B cell (primary cell): ENCODE results near the gene NKX2-3. TPM values are rescaled to one million over a fixed set of nuclear protein-coding genes. Genes with fewer than 3 reads are reported as not detected.

Source experiments
- ATAC-seq: fragments of 200-7000 bp; cut with Tn5 transposase; one replicate; pipeline ENCODE4 v1.10.0; 2021; ENCODE audit warnings: low read depth, mild to moderate bottlenecking, moderate number of reproducible peaks, moderate library complexity
- CTCF ChIA-PET: fragments of 350-600 bp; sonication (Branson Sonifier 250); formaldehyde crosslinking; loops from one replicate; lab custom pipeline; 2021; ENCODE audit warnings: antibody characterized with exemption, inconsistent platforms; lab: Charles Lee
- POLR2A ChIA-PET: fragments of 350-600 bp; sonication (Branson Sonifier 250); formaldehyde crosslinking; loops from one replicate; lab custom pipeline; 2021; ENCODE audit warnings: antibody characterized with exemption; lab: Charles Lee
- DNase-seq: peaks from one replicate; pipeline ENCODE4 v3.0.0; 2013
- H2AFZ ChIP-seq: 2 replicates; pipeline ENCODE4 v1.6.1; 2012; ENCODE audit warnings: mild to moderate bottlenecking, low read depth, low read length; ENCODE audit not compliant: insufficient read depth, poor library complexity, severe bottlenecking
- H3K27ac ChIP-seq, 2 donors: 1 replicate in 1 of 2; 2 replicates in 1 of 2; pipeline ENCODE4 v1.5.1; 2012 to 2013; ENCODE audit warnings: low read length in 2 of 2, mild to moderate bottlenecking in 2 of 2, moderate library complexity in 1 of 2
- H3K27me3 ChIP-seq, 4 experiments: fragments of 200-600 bp in 1 of 4; sonication (generic) in 1 of 4; replicated peaks in 1 of 4; 1 replicate in 2 of 4; 2 replicates in 2 of 4; pipeline versions ENCODE4 v1.6.1 to v1.7.0; 2013 to 2016; ENCODE audit warnings: low read length in 3 of 4, mild to moderate bottlenecking in 2 of 4, mixed read lengths in 1 of 4, moderate library complexity in 1 of 4; ENCODE audit not compliant: insufficient read depth in 4 of 4, control insufficient read depth in 3 of 4; ENCODE audit errors: control extremely low read depth in 1 of 4
- H3K36me3 ChIP-seq, 2 experiments: replicated peaks in 1 of 2; 1 replicate in 1 of 2; 2 replicates in 1 of 2; pipeline versions ENCODE4 v1.6.1 to v1.7.1; 2013; ENCODE audit warnings: low read length in 1 of 2; ENCODE audit not compliant: insufficient read depth in 2 of 2, control insufficient read depth in 1 of 2; ENCODE audit errors: control extremely low read depth in 1 of 2, extremely low read depth in 1 of 2
- H3K4me1 ChIP-seq, 2 donors: fragments of 200-600 bp in 1 of 2; sonication (generic) in 1 of 2; 1 replicate in 1 of 2; 2 replicates in 1 of 2; pipeline versions ENCODE4 v1.5.1 to v1.6.1; 2013 to 2017; ENCODE audit warnings: low read length in 2 of 2; ENCODE audit not compliant: control insufficient read depth in 2 of 2, insufficient read depth in 2 of 2
- H3K4me2 ChIP-seq: replicated peaks from 2 replicates; pipeline ENCODE3; 2012; ENCODE audit warnings: mild to moderate bottlenecking, low read depth, low read length; ENCODE audit not compliant: poor library complexity, severe bottlenecking
- H3K4me3 ChIP-seq, 5 experiments: fragments of 200-600 bp in 1 of 5; sonication (generic) in 1 of 5; 1 replicate in 3 of 5; 2 replicates in 2 of 5; pipeline versions ENCODE4 v1.5.1 to v1.7.0; 2011 to 2016; ENCODE audit warnings: low read length in 4 of 5, mild to moderate bottlenecking in 4 of 5, low read depth in 2 of 5, control low read depth in 1 of 5, moderate library complexity in 1 of 5; ENCODE audit not compliant: insufficient read depth in 1 of 5; ENCODE audit errors: control extremely low read depth in 1 of 5, extremely low read depth in 1 of 5
- H3K79me2 ChIP-seq: fragments of 200-600 bp; sonication (generic); one replicate; pipeline ENCODE4 v1.6.0; 2016; ENCODE audit warnings: low read length; ENCODE audit not compliant: control insufficient read depth, insufficient read depth
- H3K9ac ChIP-seq: fragments of 200-600 bp; sonication (generic); 2 replicates; pipeline ENCODE4 v1.6.1; 2017; ENCODE audit warnings: mild to moderate bottlenecking, low read length, moderate library complexity
- H3K9me3 ChIP-seq, 3 donors: one replicate each; pipeline versions ENCODE4 v1.6.1 to v1.7.1; 2013; ENCODE audit warnings: low read length in 2 of 3; ENCODE audit not compliant: control insufficient read depth in 2 of 3, insufficient read depth in 1 of 3; ENCODE audit errors: control extremely low read depth in 1 of 3
- H4K20me1 ChIP-seq: 2 replicates; pipeline ENCODE4 v1.6.0; 2012; ENCODE audit warnings: mild to moderate bottlenecking, low read length; ENCODE audit not compliant: insufficient read depth, control insufficient read depth, poor library complexity, severe bottlenecking
- H3K27ac Mint-ChIP-seq: one replicate; pipeline ENCODE4 v1.8.0; 2021; ENCODE audit warnings: mixed read lengths
- H3K27me3 Mint-ChIP-seq: one replicate; pipeline ENCODE4 v1.8.0; 2021; ENCODE audit warnings: mixed read lengths
- H3K4me1 Mint-ChIP-seq: one replicate; pipeline ENCODE4 v1.8.0; 2021; ENCODE audit warnings: mixed read lengths
- H3K4me3 Mint-ChIP-seq: one replicate; pipeline ENCODE4 v1.8.0; 2021; ENCODE audit warnings: mixed read lengths
- H3K9me3 Mint-ChIP-seq: one replicate; pipeline ENCODE4 v1.8.0; 2022; ENCODE audit warnings: mixed read lengths; ENCODE audit not compliant: insufficient read depth
- EZH2 ChIP-seq: IDR thresholded peaks from 2 replicates; pipeline ENCODE4 v1.6.1; 2012; ENCODE audit warnings: borderline replicate concordance, low read depth, mild to moderate bottlenecking, moderate library complexity, low read length; ENCODE audit not compliant: insufficient read depth, poor library complexity, severe bottlenecking
- WGBS: methylation state at CpG from one replicate; pipeline ENCODE4 v1.1.5; 2013; ENCODE audit warnings: missing lambda C conversion rate; ENCODE audit not compliant: insufficient coverage; 5-methylcytosine and 5-hydroxymethylcytosine counted together
- intact Hi-C: fragments of 100-400 bp; cut with micrococcal nuclease; formaldehyde crosslinking; loops from one replicate; pipeline ENCODE4 v1.10.0; 2022
- polyA plus RNA-seq: library from polyadenylated mRNA; depleted of rRNA; stranded (reverse); fragments of >200 nt; gene quantifications from 2 replicates; pipeline ENCODE4 v1.2.3, GENCODE V29; 2012
- total RNA-seq, 2 donors: library from RNA; stranded (reverse); fragments of 120-200 nt in 1 of 2; gene quantifications; 1 replicate in 1 of 2; 2 replicates in 1 of 2; pipeline versions ENCODE4 v1.2.3 to v1.2.4, GENCODE V29; 2013 to 2022
- TF ChIP-seq, protein P1 (sequence below): fragments of 200-600 bp; IDR thresholded peaks from one replicate; pipeline ENCODE4 v1.8.0; 2022; ENCODE audit warnings: antibody characterized with exemption, mild to moderate bottlenecking

Gene NKX2-3
- total and polyA plus RNA-seq, 2 donors (not counting 1 experiment from before 2014, with no cell fraction given), result not detected

DNA sequence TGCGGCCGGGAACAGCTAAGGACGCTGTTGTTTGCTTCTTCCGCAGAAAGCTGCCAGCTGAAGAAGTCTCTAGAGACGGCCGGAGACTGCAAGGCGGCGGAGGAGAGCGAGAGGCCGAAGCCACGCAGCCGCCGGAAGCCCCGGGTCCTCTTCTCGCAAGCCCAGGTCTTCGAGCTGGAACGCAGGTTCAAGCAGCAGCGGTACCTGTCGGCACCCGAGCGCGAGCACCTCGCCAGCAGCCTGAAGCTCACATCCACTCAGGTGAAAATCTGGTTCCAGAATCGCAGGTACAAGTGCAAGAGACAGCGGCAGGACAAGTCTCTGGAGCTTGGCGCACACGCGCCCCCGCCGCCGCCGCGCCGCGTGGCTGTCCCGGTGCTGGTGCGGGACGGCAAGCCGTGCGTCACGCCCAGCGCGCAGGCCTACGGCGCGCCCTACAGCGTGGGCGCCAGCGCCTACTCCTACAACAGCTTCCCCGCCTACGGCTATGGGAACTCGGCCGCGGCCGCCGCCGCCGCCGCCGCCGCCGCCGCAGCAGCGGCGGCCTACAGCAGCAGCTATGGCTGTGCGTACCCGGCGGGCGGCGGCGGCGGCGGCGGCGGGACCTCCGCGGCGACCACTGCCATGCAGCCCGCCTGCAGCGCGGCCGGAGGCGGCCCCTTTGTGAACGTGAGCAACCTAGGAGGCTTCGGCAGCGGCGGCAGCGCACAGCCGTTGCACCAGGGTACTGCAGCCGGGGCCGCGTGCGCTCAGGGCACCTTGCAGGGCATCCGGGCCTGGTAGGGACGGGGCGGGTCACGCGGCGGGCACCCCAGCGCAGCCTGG lies 2.4 kb downstream of the NKX2-3 start:
- H3K27ac ChIP-seq, result no peak overlapping the region
- H3K9ac ChIP-seq, result peak overlapping the region; percentile 56
- H4K20me1 ChIP-seq, result no peaks in the 10 kb centered on the region
- ATAC-seq, result peak; percentile 62
- peaks cover 0 to 96% (median 80%) of the 10 kb centered on the region in 4 experiments for H3K27me3 ChIP-seq
- WGBS, result 2% methylated on average over 100 of the region's 100 CpGs
- peak overlapping the region; percentile 50 for H2AFZ ChIP-seq
- ChIA-PET POLR2A (interaction anchor here (0.5 kb wide), 1 partner anchor 440 kb away, joined by 3 read pairs; no protein-coding TSS in a partner anchor), CTCF (interaction anchor here (1.2 kb wide), 2 partner anchors 9 to 26 kb away, joined by 3 to 4 read pairs; no protein-coding TSS in a partner anchor)
- H3K36me3 ChIP-seq, result no peaks in the 10 kb centered on the region
- peak overlapping the region; percentile 86 for H3K4me2 ChIP-seq
- no peak for TF ChIP-seq EZH2
- TF ChIP-seq, protein P1, sequence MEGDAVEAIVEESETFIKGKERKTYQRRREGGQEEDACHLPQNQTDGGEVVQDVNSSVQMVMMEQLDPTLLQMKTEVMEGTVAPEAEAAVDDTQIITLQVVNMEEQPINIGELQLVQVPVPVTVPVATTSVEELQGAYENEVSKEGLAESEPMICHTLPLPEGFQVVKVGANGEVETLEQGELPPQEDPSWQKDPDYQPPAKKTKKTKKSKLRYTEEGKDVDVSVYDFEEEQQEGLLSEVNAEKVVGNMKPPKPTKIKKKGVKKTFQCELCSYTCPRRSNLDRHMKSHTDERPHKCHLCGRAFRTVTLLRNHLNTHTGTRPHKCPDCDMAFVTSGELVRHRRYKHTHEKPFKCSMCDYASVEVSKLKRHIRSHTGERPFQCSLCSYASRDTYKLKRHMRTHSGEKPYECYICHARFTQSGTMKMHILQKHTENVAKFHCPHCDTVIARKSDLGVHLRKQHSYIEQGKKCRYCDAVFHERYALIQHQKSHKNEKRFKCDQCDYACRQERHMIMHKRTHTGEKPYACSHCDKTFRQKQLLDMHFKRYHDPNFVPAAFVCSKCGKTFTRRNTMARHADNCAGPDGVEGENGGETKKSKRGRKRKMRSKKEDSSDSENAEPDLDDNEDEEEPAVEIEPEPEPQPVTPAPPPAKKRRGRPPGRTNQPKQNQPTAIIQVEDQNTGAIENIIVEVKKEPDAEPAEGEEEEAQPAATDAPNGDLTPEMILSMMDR, result no peak
- DNase-seq, result peak; percentile 79
- peak overlapping the region; percentile 63 for H3K27ac Mint-ChIP-seq
- intact Hi-C loops, result loop anchor here (5.0 kb wide), 1 partner anchor 303 kb away; no protein-coding TSS in a partner anchor
- H3K4me1 Mint-ChIP-seq, result peaks cover 59% of the 10 kb centered on the region
- peaks cover 86% of the 10 kb centered on the region for H3K27me3 Mint-ChIP-seq
- peaks cover 0 to 74% (median 11%) of the 10 kb centered on the region in 3 donors for H3K9me3 ChIP-seq
- peak overlapping the region; percentile 5 to 59 (median 42) for H3K4me3 ChIP-seq
- H3K4me1 ChIP-seq, result peaks cover 70 to 74% of the 10 kb centered on the region in 2 donors
- no peaks in the 10 kb centered on the region for H3K9me3 Mint-ChIP-seq
- H3K4me3 Mint-ChIP-seq, result peak overlapping the region; percentile 86
- H3K79me2 ChIP-seq, result no peaks in the 10 kb centered on the region
